Measurements from ENCODE around the gene PRDM15.

Gene PRDM15

GRCh38 chr21:41898998-41899397 lies 19.9 kb upstream of the PRDM15 start:
- Mint-ChIP-seq H3K4me1 (peaks cover 75% of the 10 kb centered on the region), H3K27ac (peak overlapping the region; percentile 90 to 99), H3K4me3 (peak overlapping the region; percentile 80 to 82), H3K27me3 (no peaks in the 10 kb centered on the region), H3K9me3 (no peaks in the 10 kb centered on the region)
- ATAC-seq (no peak), DNase-seq (no peak)

- H3K9me3 Mint-ChIP-seq = no peaks in the 10 kb centered on the region
- ATAC-seq = no peak
- no peak for DNase-seq
- peak overlapping the region in 1 of 2 donors; percentile 11 for H3K4me3 Mint-ChIP-seq
- peaks cover 66% of the 10 kb centered on the region for H3K4me1 Mint-ChIP-seq
- H3K27ac Mint-ChIP-seq = peak overlapping the region in 1 of 2 donors; percentile 54
- no peaks in the 10 kb centered on the region for H3K27me3 Mint-ChIP-seq
Measured at GRCh38 chr21:41897700-41898099, 18.6 kb upstream of the PRDM15 start.

- H3K27ac Mint-ChIP-seq = peak overlapping the region; percentile 36 to 54
Measured at GRCh38 chr21:41897047-41897669, 18.0 kb upstream of the PRDM15 start.

GRCh38 chr21:41895643-41896493 lies 16.7 kb upstream of the PRDM15 start:
- DNase-seq (peak; percentile 33 to 68), ATAC-seq (peak; percentile 70)
- H3K27ac Mint-ChIP-seq = peak overlapping the region; percentile 1
- H3K27me3 Mint-ChIP-seq = no peaks in the 10 kb centered on the region
- H3K9me3 Mint-ChIP-seq = no peaks in the 10 kb centered on the region
- H3K4me3 Mint-ChIP-seq = peak overlapping the region; percentile 50 to 69
- H3K4me1 Mint-ChIP-seq = peaks cover 56% of the 10 kb centered on the region

More at GRCh38 chr21:41897047-41897669, 18.0 kb upstream of the PRDM15 start:
- Mint-ChIP-seq H3K27me3 (no peaks in the 10 kb centered on the region), H3K4me3 (peak overlapping the region in 1 of 2 donors; percentile 11), H3K9me3 (no peaks in the 10 kb centered on the region), H3K4me1 (peaks cover 66% of the 10 kb centered on the region)
- ATAC-seq (no peak), DNase-seq (no peak)

- no peak for ATAC-seq
- Mint-ChIP-seq H3K9me3 (no peaks in the 10 kb centered on the region), H3K27ac (no peak overlapping the region), H3K27me3 (no peaks in the 10 kb centered on the region), H3K4me1 (peaks cover 48% of the 10 kb centered on the region), H3K4me3 (no peak overlapping the region)
- DNase-seq = no peak
Measured at GRCh38 chr21:41894922-41895557, 15.9 kb upstream of the PRDM15 start.

GRCh38 chr21:41894511-41894910 lies 15.4 kb upstream of the PRDM15 start:
- Mint-ChIP-seq H3K27ac (no peak overlapping the region), H3K4me1 (peaks cover 43% of the 10 kb centered on the region), H3K27me3 (no peaks in the 10 kb centered on the region), H3K4me3 (no peak overlapping the region), H3K9me3 (no peaks in the 10 kb centered on the region)
- no peak for DNase-seq
- ATAC-seq = no peak

- H3K27me3 Mint-ChIP-seq = no peaks in the 10 kb centered on the region
- no peaks in the 10 kb centered on the region for H3K9me3 Mint-ChIP-seq
- H3K4me3 Mint-ChIP-seq = no peak overlapping the region
- H3K4me1 Mint-ChIP-seq = peaks cover 25% of the 10 kb centered on the region
- no peak overlapping the region for H3K27ac Mint-ChIP-seq
- no peak for ATAC-seq
- DNase-seq = no peak
Measured at GRCh38 chr21:41892726-41893125, 13.6 kb upstream of the PRDM15 start.

- Mint-ChIP-seq H3K4me3 (no peak overlapping the region), H3K27me3 (no peaks in the 10 kb centered on the region), H3K27ac (peak overlapping the region in 1 of 2 donors; percentile 33), H3K4me1 (peaks cover 9% of the 10 kb centered on the region), H3K9me3 (no peaks in the 10 kb centered on the region)
- ATAC-seq (no peak), DNase-seq (no peak)
Measured at GRCh38 chr21:41891132-41891531, 12.0 kb upstream of the PRDM15 start.

- DNase-seq (no peak), ATAC-seq (no peak)
- H3K4me3 Mint-ChIP-seq = no peak overlapping the region
- H3K27ac Mint-ChIP-seq = no peak overlapping the region
- H3K27me3 Mint-ChIP-seq = no peaks in the 10 kb centered on the region
- no peaks in the 10 kb centered on the region for H3K9me3 Mint-ChIP-seq
- peaks cover 5% of the 10 kb centered on the region for H3K4me1 Mint-ChIP-seq
Measured at GRCh38 chr21:41890355-41890754, 11.2 kb upstream of the PRDM15 start.

- DNase-seq (no peak), ATAC-seq (no peak)
- Mint-ChIP-seq H3K4me3 (no peak overlapping the region), H3K27me3 (no peaks in the 10 kb centered on the region), H3K27ac (peak overlapping the region; percentile 31 to 45), H3K9me3 (no peaks in the 10 kb centered on the region), H3K4me1 (peaks cover 7% of the 10 kb centered on the region)
Measured at GRCh38 chr21:41888749-41889376, 9.7 kb upstream of the PRDM15 start.

- no peak overlapping the region for H3K27ac Mint-ChIP-seq
- no peaks in the 10 kb centered on the region for H3K27me3 Mint-ChIP-seq
Measured at GRCh38 chr21:41887667-41888066, 8.5 kb upstream of the PRDM15 start.

GRCh38 chr21:41886328-41886727 lies 7.2 kb upstream of the PRDM15 start:
- peaks cover 7% of the 10 kb centered on the region for H3K4me1 Mint-ChIP-seq
- no peaks in the 10 kb centered on the region for H3K9me3 Mint-ChIP-seq
- no peaks in the 10 kb centered on the region for H3K27me3 Mint-ChIP-seq
- H3K27ac Mint-ChIP-seq = no peak overlapping the region
- no peak for DNase-seq
- no peak overlapping the region for H3K4me3 Mint-ChIP-seq
- no peak for ATAC-seq

More at GRCh38 chr21:41887667-41888066, 8.5 kb upstream of the PRDM15 start:
- H3K9me3 Mint-ChIP-seq = no peaks in the 10 kb centered on the region
- peaks cover 7% of the 10 kb centered on the region for H3K4me1 Mint-ChIP-seq
- H3K4me3 Mint-ChIP-seq = no peak overlapping the region
- no peak for ATAC-seq
- no peak for DNase-seq

- Mint-ChIP-seq H3K27me3 (no peaks in the 10 kb centered on the region), H3K4me1 (peaks cover 14% of the 10 kb centered on the region), H3K4me3 (no peak overlapping the region), H3K9me3 (no peaks in the 10 kb centered on the region), H3K27ac (peak overlapping the region; percentile 67 to 72)
- ATAC-seq (no peak), DNase-seq (no peak)
Measured at GRCh38 chr21:41885341-41886024, 6.3 kb upstream of the PRDM15 start.

- H3K27ac Mint-ChIP-seq = no peak overlapping the region
- no peak for DNase-seq
- no peaks in the 10 kb centered on the region for H3K27me3 Mint-ChIP-seq
- no peaks in the 10 kb centered on the region for H3K9me3 Mint-ChIP-seq
- peaks cover 15% of the 10 kb centered on the region for H3K4me1 Mint-ChIP-seq
- no peak overlapping the region for H3K4me3 Mint-ChIP-seq
- no peak for ATAC-seq
Measured at GRCh38 chr21:41884501-41885030, 5.4 kb upstream of the PRDM15 start.

- no peaks in the 10 kb centered on the region for H3K27me3 Mint-ChIP-seq
- no peaks in the 10 kb centered on the region for H3K9me3 Mint-ChIP-seq
- DNase-seq (no peak), ATAC-seq (no peak)
- no peak overlapping the region for H3K4me3 Mint-ChIP-seq
- H3K4me1 Mint-ChIP-seq = peaks cover 15% of the 10 kb centered on the region
- peak overlapping the region; percentile 17 to 92 for H3K27ac Mint-ChIP-seq
Measured at GRCh38 chr21:41883582-41883981, 4.4 kb upstream of the PRDM15 start.
